SK-N-SH treated with all-trans-retinoic acid at 6 μM for 48 hours (cell line): ENCODE results near the gene SLC35F4.

Experiments
- ATAC-seq: fragments of 200-7000 bp; cut with Tn5 transposase; 3 replicates; pipeline ENCODE4 v1.9.1; 2020; ENCODE audit warnings: mild to moderate bottlenecking, moderate library complexity
- ARNTL ChIP-seq: fragments of 450-650 bp; formaldehyde crosslinking; IDR thresholded peaks from 2 replicates; pipeline ENCODE4 v1.5.0; 2020; ENCODE audit warnings: low read depth, mild to moderate bottlenecking, moderate library complexity, borderline replicate concordance
- CSDC2 ChIP-seq: fragments of 250-450 bp; sonication (Bioruptor Pico); IDR thresholded peaks from 2 replicates; pipeline ENCODE4 v1.5.0; 2020; ENCODE audit warnings: mild to moderate bottlenecking, moderate library complexity
- ESRRG ChIP-seq: fragments of 250-450 bp; sonication (Bioruptor Pico); IDR thresholded peaks from 2 replicates; pipeline ENCODE4 v1.6.1; 2021; ENCODE audit warnings: mild to moderate bottlenecking
- GLIS3 ChIP-seq: fragments of 250-450 bp; sonication (Bioruptor Pico); IDR thresholded peaks from 2 replicates; pipeline ENCODE4 v1.5.0; 2020; ENCODE audit warnings: mild to moderate bottlenecking, moderate library complexity
- ISL1 ChIP-seq: fragments of 250-450 bp; sonication (Bioruptor Pico); IDR thresholded peaks from 2 replicates; pipeline ENCODE4 v2.1.2; 2022; ENCODE audit warnings: mild to moderate bottlenecking, moderate library complexity
- OSR1 ChIP-seq: fragments of 250-450 bp; sonication (Bioruptor Pico); IDR thresholded peaks from 2 replicates; pipeline ENCODE4 v1.8.0; 2022; ENCODE audit warnings: moderate library complexity, mild to moderate bottlenecking, inconsistent platforms
- PPARA ChIP-seq: fragments of 250-450 bp; sonication (Bioruptor Pico); IDR thresholded peaks from 2 replicates; pipeline ENCODE4 v1.5.0; 2020; ENCODE audit warnings: mild to moderate bottlenecking, borderline replicate concordance
- RARB ChIP-seq: fragments of 250-450 bp; sonication (Bioruptor Pico); IDR thresholded peaks from 2 replicates; pipeline ENCODE4 v1.8.0; 2021; ENCODE audit warnings: mild to moderate bottlenecking, moderate library complexity
- SNAI2 ChIP-seq: fragments of 250-450 bp; sonication (Bioruptor Pico); IDR thresholded peaks from 2 replicates; pipeline ENCODE4 v1.5.0; 2020; ENCODE audit warnings: mild to moderate bottlenecking, moderate library complexity
- TCF4 ChIP-seq: fragments of 250-450 bp; sonication (Bioruptor Pico); IDR thresholded peaks from 2 replicates; pipeline ENCODE4 v1.8.0; 2021; ENCODE audit warnings: mild to moderate bottlenecking, moderate library complexity, borderline replicate concordance
- TOX ChIP-seq: fragments of 250-450 bp; sonication (Bioruptor Pico); IDR thresholded peaks from 2 replicates; pipeline ENCODE4 v1.8.0; 2021; ENCODE audit warnings: mild to moderate bottlenecking, moderate library complexity, borderline replicate concordance
- ZC3H10 ChIP-seq: fragments of 250-450 bp; sonication (Bioruptor Pico); IDR thresholded peaks from 2 replicates; pipeline ENCODE4 v1.5.1; 2021; ENCODE audit warnings: mild to moderate bottlenecking, moderate library complexity
- ZFP3 ChIP-seq: fragments of 250-450 bp; sonication (Bioruptor Pico); IDR thresholded peaks from 2 replicates; pipeline ENCODE4 v1.5.0; 2020; ENCODE audit warnings: mild to moderate bottlenecking, moderate library complexity
- ZFP30 ChIP-seq: fragments of 450-650 bp; formaldehyde crosslinking; IDR thresholded peaks from 2 replicates; pipeline ENCODE4 v1.5.0; 2022; ENCODE audit warnings: mild to moderate bottlenecking, moderate library complexity
- ZNF565 ChIP-seq: fragments of 450-650 bp; formaldehyde crosslinking; conservative IDR thresholded peaks from 2 replicates; pipeline ENCODE4 v1.5.0; 2020; ENCODE audit warnings: low read depth, mild to moderate bottlenecking, moderate library complexity
- ZNF70 ChIP-seq: fragments of 450-650 bp; formaldehyde crosslinking; IDR thresholded peaks from 2 replicates; pipeline ENCODE4 v1.5.0; 2020; ENCODE audit warnings: mild to moderate bottlenecking, moderate library complexity
- ZNF8 ChIP-seq: fragments of 450-650 bp; formaldehyde crosslinking; IDR thresholded peaks from 2 replicates; pipeline ENCODE4 v1.5.0; 2020; ENCODE audit warnings: mild to moderate bottlenecking, moderate library complexity
- TF ChIP-seq, protein P1 (sequence below): fragments of 250-450 bp; sonication (Bioruptor Pico); IDR thresholded peaks from 2 replicates; pipeline ENCODE4 v1.5.1; 2020; ENCODE audit warnings: low read depth, mild to moderate bottlenecking, moderate library complexity
- TF ChIP-seq, protein P2 (sequence below): fragments of 250-450 bp; sonication (Bioruptor Pico); IDR thresholded peaks from 2 replicates; pipeline ENCODE4 v1.8.0; 2020; ENCODE audit warnings: mild to moderate bottlenecking, moderate library complexity, borderline replicate concordance
- TF ChIP-seq, protein P3 (sequence below): fragments of 250-450 bp; sonication (Bioruptor Pico); IDR thresholded peaks from 2 replicates; pipeline ENCODE4 v1.8.0; 2021; ENCODE audit warnings: low read depth, mild to moderate bottlenecking, moderate library complexity, borderline replicate concordance
- TF ChIP-seq, protein P4 (sequence below): fragments of 250-450 bp; sonication (Bioruptor Pico); IDR thresholded peaks from 2 replicates; pipeline ENCODE4 v1.5.0; 2020; ENCODE audit warnings: mild to moderate bottlenecking, moderate library complexity

Gene SLC35F4

DNA sequence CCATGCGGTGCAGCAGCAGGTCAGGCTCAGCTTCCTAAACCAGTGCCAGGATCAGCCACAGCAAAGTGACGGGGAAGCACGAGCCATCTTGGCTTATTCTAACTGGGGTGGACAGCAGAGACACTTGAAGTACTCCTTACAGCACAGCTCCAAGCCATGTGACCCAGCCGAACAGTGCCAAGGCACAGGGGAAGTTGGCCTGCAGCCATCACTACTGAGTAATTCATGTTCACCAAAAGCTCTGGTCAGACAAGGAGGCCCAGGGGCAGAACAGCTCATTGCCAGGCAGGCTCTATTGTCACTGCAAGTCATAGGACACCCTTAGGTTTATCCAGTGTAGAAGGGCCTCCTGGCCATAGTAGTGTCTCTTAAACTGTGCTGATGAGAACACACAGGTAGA, 23.4 kb upstream of the SLC35F4 start:
- ATAC-seq, result no peak
- TF ChIP-seq ZFP3 (CRISPR knock-in tag) (no peak), GLIS3 (CRISPR knock-in tag) (no peak), TOX (CRISPR knock-in tag) (no peak), OSR1 (CRISPR knock-in tag) (no peak), ZC3H10 (CRISPR knock-in tag) (no peak), ZNF565 (no peak)

DNA sequence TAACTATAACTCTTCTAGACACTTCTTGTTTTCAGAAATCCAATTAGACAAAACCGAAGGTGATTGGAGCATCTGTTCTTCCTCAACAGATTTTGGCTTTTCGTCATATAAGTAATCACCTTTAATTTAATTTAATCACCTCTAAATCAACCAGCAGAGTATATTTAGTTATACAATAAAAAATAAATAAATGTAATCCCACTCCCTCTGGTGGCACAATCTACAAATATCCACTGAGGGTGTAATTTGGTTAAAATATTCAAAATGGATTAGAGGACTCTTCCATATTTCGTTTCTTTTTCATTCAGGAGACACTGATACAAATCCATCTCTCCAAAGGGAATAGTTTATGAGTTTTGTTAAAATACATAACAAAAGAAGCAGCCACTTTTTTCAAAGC, 18.3 kb upstream of the SLC35F4 start:
- no peak for ATAC-seq

DNA sequence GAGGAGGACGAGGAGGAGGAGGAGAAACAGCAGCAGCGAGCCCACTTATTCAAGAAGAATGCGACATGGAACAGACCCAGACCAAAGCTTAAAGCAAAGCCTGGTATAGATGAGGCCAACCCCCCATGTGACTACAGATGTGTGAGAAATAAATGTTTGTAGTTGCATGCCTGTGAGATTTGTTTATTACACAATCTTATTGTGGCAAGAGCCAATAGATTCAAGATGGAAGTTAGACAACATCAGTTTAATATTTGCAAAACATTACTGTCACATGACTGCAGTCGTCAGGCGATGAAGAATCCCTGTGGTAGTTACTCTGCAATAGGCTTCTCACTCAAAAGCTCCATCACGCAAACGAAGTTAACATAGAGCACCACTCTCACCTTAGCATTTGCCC, 17.2 kb upstream of the SLC35F4 start:
- TF ChIP-seq CSDC2 (CRISPR knock-in tag) (no peak), RARB (CRISPR knock-in tag) (no peak), ARNTL (CRISPR knock-in tag) (no peak), PPARA (CRISPR knock-in tag) (no peak), ZNF8 (CRISPR knock-in tag) (no peak), ESRRG (no peak), ZNF70 (CRISPR knock-in tag) (no peak), ZNF565 (no peak), TCF4 (no peak), ZFP30 (CRISPR knock-in tag) (no peak)
- TF ChIP-seq, protein P1, sequence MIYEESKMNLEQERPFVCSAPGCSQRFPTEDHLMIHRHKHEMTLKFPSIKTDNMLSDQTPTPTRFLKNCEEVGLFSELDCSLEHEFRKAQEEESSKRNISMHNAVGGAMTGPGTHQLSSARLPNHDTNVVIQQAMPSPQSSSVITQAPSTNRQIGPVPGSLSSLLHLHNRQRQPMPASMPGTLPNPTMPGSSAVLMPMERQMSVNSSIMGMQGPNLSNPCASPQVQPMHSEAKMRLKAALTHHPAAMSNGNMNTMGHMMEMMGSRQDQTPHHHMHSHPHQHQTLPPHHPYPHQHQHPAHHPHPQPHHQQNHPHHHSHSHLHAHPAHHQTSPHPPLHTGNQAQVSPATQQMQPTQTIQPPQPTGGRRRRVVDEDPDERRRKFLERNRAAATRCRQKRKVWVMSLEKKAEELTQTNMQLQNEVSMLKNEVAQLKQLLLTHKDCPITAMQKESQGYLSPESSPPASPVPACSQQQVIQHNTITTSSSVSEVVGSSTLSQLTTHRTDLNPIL (CRISPR knock-in tag), result no peak
- TF ChIP-seq, protein P2, sequence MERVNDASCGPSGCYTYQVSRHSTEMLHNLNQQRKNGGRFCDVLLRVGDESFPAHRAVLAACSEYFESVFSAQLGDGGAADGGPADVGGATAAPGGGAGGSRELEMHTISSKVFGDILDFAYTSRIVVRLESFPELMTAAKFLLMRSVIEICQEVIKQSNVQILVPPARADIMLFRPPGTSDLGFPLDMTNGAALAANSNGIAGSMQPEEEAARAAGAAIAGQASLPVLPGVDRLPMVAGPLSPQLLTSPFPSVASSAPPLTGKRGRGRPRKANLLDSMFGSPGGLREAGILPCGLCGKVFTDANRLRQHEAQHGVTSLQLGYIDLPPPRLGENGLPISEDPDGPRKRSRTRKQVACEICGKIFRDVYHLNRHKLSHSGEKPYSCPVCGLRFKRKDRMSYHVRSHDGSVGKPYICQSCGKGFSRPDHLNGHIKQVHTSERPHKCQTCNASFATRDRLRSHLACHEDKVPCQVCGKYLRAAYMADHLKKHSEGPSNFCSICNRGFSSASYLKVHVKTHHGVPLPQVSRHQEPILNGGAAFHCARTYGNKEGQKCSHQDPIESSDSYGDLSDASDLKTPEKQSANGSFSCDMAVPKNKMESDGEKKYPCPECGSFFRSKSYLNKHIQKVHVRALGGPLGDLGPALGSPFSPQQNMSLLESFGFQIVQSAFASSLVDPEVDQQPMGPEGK (CRISPR knock-in tag), result no peak
- no peak for ATAC-seq

More for the DNA sequence above, 18.3 kb upstream of the SLC35F4 start:
- TF ChIP-seq ZFP3 (CRISPR knock-in tag), result no peak
- TF ChIP-seq TOX (CRISPR knock-in tag), result no peak
- TF ChIP-seq, protein P3, sequence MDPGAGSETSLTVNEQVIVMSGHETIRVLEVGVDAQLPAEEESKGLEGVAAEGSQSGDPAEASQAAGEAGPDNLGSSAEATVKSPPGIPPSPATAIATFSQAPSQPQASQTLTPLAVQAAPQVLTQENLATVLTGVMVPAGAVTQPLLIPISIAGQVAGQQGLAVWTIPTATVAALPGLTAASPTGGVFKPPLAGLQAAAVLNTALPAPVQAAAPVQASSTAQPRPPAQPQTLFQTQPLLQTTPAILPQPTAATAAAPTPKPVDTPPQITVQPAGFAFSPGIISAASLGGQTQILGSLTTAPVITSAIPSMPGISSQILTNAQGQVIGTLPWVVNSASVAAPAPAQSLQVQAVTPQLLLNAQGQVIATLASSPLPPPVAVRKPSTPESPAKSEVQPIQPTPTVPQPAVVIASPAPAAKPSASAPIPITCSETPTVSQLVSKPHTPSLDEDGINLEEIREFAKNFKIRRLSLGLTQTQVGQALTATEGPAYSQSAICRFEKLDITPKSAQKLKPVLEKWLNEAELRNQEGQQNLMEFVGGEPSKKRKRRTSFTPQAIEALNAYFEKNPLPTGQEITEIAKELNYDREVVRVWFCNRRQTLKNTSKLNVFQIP, result no peak
- TF ChIP-seq OSR1 (CRISPR knock-in tag), result no peak
- no peak for TF ChIP-seq ESRRG
- TF ChIP-seq ZNF8 (CRISPR knock-in tag), result no peak

DNA sequence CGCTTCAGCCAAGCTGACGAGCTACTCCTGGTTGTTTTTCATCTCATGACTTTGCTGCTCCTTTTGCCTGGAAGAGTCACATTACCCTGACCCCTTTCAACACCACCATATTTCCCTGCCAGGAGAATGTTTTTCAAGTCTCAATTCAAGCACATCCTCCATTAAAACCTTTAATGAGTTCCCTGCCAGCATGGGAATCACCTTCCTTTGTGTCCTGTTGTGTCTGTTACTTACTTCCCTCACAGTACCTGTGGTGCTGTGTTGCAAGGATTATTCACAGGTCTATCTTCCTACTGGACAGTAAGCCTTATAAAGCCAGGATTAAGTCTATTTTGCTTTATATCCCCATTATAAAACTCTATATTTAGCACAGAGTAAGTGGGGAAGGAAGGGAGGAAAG, 13.6 kb upstream of the SLC35F4 start:
- TF ChIP-seq TCF4 (no peak), ISL1 (CRISPR knock-in tag) (no peak), TOX (CRISPR knock-in tag) (no peak), SNAI2 (no peak), ZFP30 (CRISPR knock-in tag) (no peak), ZC3H10 (CRISPR knock-in tag) (no peak), ZFP3 (CRISPR knock-in tag) (no peak), RARB (CRISPR knock-in tag) (no peak), ZNF8 (CRISPR knock-in tag) (no peak), OSR1 (CRISPR knock-in tag) (no peak), CSDC2 (CRISPR knock-in tag) (no peak)
- TF ChIP-seq, protein P4, sequence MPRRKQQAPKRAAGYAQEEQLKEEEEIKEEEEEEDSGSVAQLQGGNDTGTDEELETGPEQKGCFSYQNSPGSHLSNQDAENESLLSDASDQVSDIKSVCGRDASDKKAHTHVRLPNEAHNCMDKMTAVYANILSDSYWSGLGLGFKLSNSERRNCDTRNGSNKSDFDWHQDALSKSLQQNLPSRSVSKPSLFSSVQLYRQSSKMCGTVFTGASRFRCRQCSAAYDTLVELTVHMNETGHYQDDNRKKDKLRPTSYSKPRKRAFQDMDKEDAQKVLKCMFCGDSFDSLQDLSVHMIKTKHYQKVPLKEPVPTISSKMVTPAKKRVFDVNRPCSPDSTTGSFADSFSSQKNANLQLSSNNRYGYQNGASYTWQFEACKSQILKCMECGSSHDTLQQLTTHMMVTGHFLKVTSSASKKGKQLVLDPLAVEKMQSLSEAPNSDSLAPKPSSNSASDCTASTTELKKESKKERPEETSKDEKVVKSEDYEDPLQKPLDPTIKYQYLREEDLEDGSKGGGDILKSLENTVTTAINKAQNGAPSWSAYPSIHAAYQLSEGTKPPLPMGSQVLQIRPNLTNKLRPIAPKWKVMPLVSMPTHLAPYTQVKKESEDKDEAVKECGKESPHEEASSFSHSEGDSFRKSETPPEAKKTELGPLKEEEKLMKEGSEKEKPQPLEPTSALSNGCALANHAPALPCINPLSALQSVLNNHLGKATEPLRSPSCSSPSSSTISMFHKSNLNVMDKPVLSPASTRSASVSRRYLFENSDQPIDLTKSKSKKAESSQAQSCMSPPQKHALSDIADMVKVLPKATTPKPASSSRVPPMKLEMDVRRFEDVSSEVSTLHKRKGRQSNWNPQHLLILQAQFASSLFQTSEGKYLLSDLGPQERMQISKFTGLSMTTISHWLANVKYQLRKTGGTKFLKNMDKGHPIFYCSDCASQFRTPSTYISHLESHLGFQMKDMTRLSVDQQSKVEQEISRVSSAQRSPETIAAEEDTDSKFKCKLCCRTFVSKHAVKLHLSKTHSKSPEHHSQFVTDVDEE (CRISPR knock-in tag), result no peak
- TF ChIP-seq, all 23 proteins: peak for 0
- ATAC-seq, result no peak
